LHCN-M2 (cell line): ENCODE data around the gene TRPM3. TPM values are rescaled to one million over a fixed set of nuclear protein-coding genes. Genes with fewer than 3 reads are reported as not detected.

Experiments
- DNase-seq: peaks from one replicate; pipeline ENCODE4 v3.0.0-alpha.2; 2012; ENCODE audit warnings: low read depth
- total RNA-seq: library from RNA; depleted of rRNA; stranded (reverse); fragments of >200 nt; gene quantifications from 2 replicates; pipeline ENCODE4 v1.2.3, GENCODE V29; 2014

The TRPM3 gene
- total RNA-seq, 1 experiment from 2014 or later = 3.4 TPM

GRCh38 chr9:71098801-71099200 is 22.6 kb downstream of the TRPM3 start:
- DNase-seq = no peak

DNA sequence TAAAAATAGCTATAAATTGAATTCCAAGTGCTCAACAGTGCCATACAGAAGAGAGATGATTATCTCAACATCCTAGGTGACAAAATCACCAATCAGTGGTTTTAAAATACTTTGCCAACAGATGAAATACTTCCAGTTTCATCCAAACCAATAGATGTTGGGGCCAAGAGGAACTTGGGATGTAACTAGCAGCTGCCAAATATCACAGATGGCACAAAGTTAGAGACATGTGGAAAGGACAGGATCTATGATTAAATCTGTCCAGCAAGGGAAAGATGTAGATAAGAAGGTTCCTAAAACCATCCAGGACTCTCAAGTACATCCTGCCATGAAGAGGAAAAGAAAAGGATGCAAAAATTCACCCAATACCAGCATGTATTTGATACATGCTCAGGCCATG is 23.8 kb downstream of the TRPM3 start:
- DNase-seq = no peak

DNA sequence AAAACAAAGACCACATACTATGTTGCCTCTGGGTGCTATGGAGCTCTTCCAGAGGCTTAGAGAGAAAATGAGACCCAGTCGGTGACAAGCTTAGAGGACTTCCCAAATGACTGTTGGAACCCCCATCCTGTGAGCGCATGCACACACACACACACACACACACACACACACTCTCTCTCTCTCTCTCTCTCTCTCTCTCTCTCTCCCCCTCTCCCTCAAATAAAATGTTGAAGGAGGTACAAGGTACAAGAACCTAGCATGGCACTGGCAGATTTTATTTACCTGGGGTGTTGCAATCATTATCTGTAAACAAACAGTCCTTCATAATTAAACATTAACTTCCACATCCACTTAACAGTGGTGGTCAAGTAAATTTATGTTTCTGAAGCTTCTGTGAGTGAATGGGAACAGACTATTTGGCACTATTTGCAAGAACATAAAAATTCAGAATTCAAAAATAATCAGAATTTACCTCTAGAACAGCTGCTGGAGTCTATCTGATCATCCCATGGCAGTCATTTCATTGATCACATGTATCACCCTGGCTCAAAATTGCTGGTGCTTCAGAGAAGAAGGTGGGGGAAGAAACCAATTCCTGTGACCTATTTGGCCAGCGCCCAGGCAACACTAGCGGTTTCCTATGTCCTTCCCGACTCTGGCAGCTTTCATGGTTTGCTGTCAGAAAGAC is 24.9 kb downstream of the TRPM3 start:
- no peak for DNase-seq

GRCh38 chr9:71094708-71095251 is 26.6 kb downstream of the TRPM3 start:
- no peak for DNase-seq

DNA sequence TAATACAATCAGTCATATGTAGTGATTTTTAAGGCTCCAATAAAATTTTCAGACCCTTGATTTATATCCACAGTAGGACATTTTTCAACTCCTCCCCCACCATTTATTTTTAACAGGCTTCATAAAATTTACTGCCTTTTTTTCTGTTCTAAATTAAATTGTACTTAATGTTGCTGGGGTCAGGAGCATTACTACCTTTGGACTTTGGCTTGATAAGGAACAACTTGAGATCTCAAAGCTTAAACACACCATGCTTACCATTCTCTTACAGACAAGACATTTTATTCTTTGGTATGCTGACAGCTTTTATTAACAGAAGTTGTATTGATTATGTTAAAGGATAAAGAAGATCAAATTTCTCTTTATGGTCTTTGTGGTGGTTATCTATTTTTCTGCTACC is 30.5 kb downstream of the TRPM3 start:
- no peak for DNase-seq

GRCh38 chr9:71079451-71079850 is 42.0 kb downstream of the TRPM3 start:
- DNase-seq = no peak

- DNase-seq = no peak
These were observed 45.3 kb downstream of the TRPM3 start for GRCh38 chr9:71076096-71076495.

DNA sequence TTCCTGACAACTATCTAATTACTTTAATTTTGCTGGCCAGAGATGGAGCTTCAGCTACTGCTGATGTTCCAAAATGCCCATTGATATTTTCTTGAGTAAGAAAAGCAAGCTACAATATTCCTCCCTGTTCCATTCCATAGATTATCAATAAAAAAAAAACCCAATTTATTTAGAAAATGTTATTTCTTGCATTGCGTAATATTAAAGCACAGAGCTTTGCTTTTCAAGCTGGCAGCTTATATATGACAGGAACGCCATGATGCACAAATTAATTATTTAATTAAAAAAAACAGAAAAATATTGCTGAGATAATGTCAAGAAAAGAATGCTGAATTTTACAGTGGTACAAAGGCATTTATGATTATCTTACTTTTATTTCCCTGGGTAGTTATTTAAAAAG is 47.9 kb downstream of the TRPM3 start:
- DNase-seq = no peak

DNA sequence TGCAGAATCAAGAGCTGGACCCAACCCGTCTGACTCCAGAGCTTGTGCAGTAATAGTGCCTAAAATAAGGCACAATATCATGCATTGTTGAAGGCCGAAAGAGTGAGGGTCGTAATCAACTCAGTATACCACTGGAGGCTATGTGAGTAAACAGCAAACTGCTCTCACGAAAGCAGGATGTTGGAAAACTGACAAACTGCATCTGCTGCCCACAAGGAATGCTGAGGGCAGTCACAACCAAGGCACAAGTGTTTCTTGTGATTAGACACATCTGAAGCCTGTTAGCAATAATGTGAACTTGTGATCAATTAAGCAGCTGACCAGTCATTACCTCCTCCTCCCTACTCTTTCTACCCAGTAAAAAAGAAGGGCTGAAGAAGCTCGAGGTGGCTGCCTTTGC is 48.8 kb downstream of the TRPM3 start:
- no peak for DNase-seq

GRCh38 chr9:71071633-71072032 is 49.8 kb downstream of the TRPM3 start:
- no peak for DNase-seq

- DNase-seq = no peak
These were observed 62.8 kb downstream of the TRPM3 start for GRCh38 chr9:71058660-71059059.

DNA sequence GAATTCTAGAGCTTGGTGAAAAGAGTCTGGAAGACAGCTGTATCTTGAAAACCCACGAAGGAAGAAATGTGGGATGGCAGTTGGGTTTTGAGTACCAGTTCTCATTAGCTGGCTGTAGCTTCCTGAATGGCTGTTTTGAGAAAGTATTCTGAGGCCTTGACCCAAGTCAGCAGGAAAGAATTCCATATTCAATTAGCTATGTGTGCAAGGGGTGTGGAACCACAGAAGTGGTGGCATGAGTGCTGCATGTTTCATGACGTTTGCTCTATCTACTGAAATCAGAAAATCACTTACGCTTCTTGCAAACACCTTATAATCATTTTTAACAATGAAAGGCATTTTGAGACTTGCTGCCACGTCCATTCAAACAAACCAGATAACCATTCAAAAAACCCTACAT is 69.1 kb downstream of the TRPM3 start:
- no peak for DNase-seq

DNA sequence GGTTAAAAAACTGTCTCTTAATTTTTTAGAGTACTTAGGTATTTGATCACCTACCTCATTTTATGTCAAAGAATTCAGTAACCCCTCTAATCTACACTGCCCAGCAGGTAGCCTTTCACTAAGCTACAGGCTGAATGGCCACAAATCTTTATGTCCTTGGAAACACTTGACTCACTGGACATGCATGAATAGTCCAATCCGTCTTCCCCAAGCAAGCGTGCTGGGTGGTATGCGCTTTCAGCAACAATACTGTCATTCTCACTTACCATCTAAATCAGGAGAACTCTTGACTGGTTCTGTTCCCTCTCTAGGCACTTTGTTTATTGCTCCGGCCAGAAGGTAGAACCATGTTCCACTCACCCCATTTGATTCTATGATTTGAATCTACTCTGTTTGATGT is 73.1 kb downstream of the TRPM3 start:
- no peak for DNase-seq

GRCh38 chr9:71042448-71042990 is 78.9 kb downstream of the TRPM3 start:
- DNase-seq = no peak

GRCh38 chr9:71037521-71037920 is 83.9 kb downstream of the TRPM3 start:
- no peak for DNase-seq

- peak; percentile 44 for DNase-seq
These were observed 84.9 kb downstream of the TRPM3 start for GRCh38 chr9:71036501-71036900.

GRCh38 chr9:71032779-71033178 is 88.6 kb downstream of the TRPM3 start:
- no peak for DNase-seq

GRCh38 chr9:71025728-71026127 is 95.7 kb downstream of the TRPM3 start:
- peak; percentile 12 for DNase-seq

DNA sequence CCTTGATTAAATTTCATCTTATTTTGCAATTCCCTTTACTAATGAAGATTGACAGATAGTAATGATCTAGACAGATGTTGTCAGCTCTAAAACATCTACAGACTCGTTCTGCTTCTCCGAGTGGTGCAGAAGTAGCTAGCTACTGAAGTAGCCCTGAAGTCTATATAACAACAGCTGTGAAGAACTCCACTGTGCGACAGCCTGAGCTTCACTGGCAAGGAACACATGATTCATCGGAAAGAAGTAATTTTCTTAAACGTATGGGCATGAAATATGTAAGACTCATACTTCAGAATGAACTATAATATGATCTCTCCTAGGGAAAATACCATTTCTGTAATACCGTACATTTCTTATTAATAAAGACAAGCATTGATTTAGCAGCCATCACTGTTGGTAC is 96.2 kb downstream of the TRPM3 start:
- DNase-seq = peak; percentile 47

GRCh38 chr9:71010258-71010657 is 111.2 kb downstream of the TRPM3 start:
- no peak for DNase-seq

DNA sequence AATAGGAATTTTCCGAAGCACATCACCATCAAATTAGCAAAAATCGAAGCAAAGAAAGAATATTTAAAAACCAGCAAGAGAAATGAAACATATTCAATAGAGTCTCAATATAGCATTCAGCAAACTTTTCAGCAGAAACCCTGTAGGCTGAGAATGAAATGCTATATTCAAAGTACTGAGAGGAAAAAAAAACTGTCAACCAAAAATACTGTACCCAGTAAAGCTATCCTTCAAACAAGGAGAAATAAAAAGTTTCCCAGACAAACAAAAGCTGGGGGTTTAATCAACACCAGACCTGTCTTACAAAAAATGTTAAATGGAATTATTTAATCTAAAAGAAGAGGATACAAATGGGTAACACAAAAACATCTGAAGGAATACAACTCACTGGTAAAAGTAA is 116.0 kb downstream of the TRPM3 start:
- DNase-seq = no peak

- DNase-seq = no peak
These were observed 117.2 kb downstream of the TRPM3 start for GRCh38 chr9:71004196-71004595.

DNA sequence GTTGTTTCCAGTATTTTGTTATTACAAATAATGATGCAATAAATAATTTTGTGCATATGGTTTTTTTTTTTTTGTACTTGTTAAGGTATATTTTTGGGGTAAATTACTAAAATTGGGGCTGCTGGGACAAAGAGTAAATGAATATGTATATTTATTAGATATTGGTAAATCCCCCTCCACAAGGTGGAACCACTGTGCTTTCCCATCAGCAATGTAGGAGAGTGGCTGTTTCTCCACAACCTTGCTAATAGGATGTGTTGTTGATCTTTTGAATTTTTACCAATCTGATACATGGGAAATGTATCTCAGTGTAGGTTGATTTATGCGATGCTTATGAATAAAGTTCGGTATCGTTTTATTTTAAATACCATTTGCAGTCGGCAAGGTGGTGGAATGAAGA is 118.1 kb downstream of the TRPM3 start:
- no peak for DNase-seq
